Keratinocyte (primary cell): ENCODE data around the gene KLF11.
"Not testable (repeated sequence)": the region's sequence is repeated elsewhere in the genome, so short reads cannot be mapped to it uniquely, and the experiment has no call there.

Source experiments
- EZH2 ChIP-seq: IDR thresholded peaks from one replicate; pipeline ENCODE4 v1.6.1; 2012; ENCODE audit warnings: inconsistent platforms, mild to moderate bottlenecking, low read length, moderate library complexity
- TF ChIP-seq, protein P1 (sequence below), 3 experiments: IDR thresholded peaks in 1 of 3; conservative IDR thresholded peaks in 1 of 3; optimal IDR thresholded peaks in 1 of 3; 2 replicates in 2 of 3; 3 replicates in 1 of 3; pipeline versions ENCODE3 to v1.5.1; 2011; ENCODE audit warnings: low read length in 3 of 3, mild to moderate bottlenecking in 3 of 3, moderate library complexity in 2 of 3, control low read depth in 1 of 3, inconsistent platforms in 1 of 3; ENCODE audit not compliant: insufficient read depth in 2 of 3; ENCODE audit errors: extremely low read depth in 1 of 3

DNA sequence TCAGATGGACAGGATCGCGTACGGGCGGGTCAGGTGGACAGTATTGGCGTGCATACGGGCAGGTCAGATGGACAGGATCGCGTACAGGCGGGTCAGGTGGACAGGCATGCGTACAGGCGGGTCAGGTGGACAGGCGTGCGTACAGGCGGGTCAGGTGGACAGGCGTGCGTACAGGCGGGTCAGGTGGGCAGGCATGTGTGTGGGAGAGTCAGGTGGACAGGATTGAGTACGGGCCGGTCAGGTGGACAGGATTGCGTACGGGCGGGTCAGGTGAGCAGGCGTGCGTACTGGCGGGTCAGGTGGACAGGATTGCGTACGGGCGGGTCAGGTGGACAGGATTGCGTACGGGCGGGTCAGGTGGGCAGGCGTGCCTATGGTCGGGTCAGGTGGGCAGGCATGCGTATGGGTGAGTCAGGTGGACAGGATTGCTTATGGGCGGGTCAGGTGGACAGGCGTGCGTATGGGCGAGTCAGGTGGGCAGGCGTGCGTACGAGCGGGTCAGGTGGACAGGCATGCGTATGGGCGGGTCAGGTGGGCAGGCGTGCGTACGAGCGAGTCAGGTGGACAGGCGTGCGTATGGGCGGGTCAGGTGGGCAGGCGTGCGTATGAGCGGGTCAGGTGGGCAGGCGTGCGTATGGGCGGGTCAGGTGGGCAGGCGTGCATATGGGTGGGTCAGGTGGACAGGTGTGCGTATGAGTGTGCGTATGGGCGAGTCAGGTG lies 31.6 kb upstream of the KLF11 start:
- TF ChIP-seq, protein P1, sequence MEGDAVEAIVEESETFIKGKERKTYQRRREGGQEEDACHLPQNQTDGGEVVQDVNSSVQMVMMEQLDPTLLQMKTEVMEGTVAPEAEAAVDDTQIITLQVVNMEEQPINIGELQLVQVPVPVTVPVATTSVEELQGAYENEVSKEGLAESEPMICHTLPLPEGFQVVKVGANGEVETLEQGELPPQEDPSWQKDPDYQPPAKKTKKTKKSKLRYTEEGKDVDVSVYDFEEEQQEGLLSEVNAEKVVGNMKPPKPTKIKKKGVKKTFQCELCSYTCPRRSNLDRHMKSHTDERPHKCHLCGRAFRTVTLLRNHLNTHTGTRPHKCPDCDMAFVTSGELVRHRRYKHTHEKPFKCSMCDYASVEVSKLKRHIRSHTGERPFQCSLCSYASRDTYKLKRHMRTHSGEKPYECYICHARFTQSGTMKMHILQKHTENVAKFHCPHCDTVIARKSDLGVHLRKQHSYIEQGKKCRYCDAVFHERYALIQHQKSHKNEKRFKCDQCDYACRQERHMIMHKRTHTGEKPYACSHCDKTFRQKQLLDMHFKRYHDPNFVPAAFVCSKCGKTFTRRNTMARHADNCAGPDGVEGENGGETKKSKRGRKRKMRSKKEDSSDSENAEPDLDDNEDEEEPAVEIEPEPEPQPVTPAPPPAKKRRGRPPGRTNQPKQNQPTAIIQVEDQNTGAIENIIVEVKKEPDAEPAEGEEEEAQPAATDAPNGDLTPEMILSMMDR (optimal IDR thresholded peaks at IDR 0.05 in 1 of 3, IDR thresholded peaks at IDR 0.05 in 1 of 3, conservative IDR thresholded peaks at IDR 0.05 in 1 of 3; ENCODE audit: extremely low read depth in 1 of 3, insufficient read depth in 2 of 3, low read length in 3 of 3), result not testable (repeated sequence)
- not testable (repeated sequence) for TF ChIP-seq EZH2
